CD4-positive, alpha-beta T cell treated with Interleukin-17A for 4 hours (primary cell): ENCODE data around the gene NAPSA.
"Not testable (repeated sequence)": the region's sequence is repeated elsewhere in the genome, so short reads cannot be mapped to it uniquely, and the experiment has no call there.

Experiments used
- DNase-seq: peaks from one replicate; pipeline ENCODE4 v3.0.0-alpha.2; 2020; ENCODE audit warnings: mixed read lengths

Gene NAPSA

DNA sequence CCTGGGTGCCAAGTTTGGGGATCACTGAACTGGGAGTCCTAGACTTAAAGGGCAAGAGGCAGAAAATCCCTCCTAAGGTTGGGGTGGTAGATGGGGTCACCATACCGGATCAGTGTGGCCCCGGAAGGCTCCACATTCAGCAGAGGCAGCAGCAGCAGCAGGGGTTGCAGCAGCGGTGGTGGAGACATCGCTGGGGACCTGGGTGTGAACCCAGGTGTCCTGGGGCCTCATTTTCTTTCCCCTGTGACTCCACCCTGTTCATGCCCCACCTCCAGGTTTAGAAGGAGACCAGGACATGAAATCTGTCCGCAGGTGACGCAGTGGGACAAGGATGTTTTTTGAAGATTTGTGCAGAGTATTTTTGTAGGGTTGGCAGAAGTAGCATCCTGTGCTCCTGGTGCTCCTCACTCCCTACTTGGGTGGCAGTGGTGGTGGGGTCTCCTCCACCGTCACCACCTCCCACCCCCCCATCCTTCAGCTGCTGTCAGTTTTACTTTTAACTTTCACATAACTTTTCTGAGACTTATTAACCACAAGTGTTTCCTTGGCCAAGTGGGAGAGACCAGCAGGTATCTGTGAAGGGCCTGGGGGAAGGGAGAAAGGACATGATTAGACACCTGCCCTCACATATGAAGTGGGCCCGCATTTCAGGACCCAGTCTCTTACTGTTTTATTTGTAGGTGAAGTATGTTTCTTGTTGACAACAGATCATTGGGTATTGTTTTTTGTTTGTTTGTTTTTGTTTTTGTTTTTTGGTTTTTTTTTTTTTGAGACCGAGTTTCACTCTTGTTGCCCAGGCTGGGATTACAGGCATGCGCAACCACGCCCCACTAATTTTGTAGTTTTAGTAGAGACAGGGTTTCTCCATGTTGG lies at the start of gene NAPSA:
TSS of gene NAPSA (minus strand) at position 206 of the 873 bp plus-strand sequence. CDS start at position 188, 18 bp downstream.
- DNase-seq, result no peak

DNA sequence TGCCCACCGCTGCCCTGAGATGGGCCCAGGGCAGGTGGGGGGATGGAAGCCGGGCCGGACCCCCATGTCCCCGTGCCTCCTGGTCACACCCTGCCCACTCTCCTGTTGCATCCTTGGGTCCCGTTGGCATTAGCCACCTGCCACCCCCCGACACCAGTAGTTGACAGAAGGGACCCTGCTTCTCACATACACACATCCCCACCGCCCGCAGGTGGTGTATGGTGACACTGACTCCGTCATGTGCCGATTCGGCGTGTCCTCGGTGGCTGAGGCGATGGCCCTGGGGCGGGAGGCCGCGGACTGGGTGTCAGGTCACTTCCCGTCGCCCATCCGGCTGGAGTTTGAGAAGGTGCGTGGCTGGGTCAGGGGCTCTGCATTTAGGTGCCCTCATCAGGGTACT lies 48.1 kb upstream of the NAPSA start:
- no peak for DNase-seq

DNA sequence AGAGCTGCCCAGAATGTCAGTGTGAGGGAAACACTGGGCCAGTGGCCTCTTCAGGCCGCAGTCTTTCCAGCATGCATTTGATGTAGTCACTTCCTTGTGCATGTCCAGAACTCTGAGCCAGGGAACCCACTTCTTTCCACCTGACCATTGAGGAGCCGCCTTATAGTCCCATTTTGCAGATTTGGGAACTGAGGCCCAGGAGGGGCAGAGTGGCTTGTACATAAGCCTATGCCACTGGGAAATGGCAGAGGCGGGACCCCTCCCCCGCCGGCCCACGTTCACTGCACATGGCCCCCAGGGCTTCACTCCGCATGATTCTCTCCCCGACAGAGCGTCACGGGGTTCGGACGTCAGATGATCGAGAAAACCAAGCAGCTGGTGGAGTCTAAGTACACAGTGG lies 47.7 kb upstream of the NAPSA start:
- no peak for DNase-seq

DNA sequence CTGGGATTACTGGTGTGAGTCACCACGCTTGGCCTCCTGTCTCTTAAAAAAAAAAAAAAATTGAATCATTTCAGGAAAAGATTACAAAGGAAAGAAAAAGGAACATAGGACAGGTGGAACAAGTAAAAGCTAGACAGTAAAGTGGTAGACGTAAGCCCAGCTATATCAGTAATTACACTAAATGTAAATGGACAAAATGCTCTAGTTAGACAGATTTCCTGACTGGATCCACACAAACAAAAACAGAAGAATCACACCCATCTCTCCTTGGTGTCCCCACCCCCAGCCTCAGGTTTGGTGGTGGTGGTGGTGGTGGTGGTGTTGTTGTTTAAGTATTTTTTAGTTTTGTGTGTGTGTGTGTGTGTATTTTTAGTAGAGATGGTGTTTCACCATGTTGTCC lies 47.0 kb upstream of the NAPSA start:
- no peak for DNase-seq

DNA sequence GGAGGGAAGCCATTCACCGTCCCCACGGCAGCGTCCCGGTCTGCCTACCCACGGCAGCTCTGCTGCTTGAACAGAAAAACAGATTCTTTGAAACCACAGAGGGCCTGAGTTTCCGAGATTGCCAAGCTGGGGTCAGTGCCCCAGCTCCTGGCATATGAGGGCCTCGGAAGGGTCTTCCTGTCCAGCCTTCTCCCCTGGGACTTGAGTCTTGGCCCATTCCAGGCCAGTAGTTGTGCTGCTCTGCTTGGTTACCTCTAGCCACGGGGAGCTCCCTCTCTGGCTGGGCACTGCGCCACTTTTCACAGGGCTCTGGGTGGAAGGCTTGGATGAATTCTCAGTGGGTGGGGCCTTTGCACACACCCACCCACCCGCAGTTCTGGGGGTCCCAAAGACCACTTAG lies 44.7 kb upstream of the NAPSA start:
- no peak for DNase-seq

DNA sequence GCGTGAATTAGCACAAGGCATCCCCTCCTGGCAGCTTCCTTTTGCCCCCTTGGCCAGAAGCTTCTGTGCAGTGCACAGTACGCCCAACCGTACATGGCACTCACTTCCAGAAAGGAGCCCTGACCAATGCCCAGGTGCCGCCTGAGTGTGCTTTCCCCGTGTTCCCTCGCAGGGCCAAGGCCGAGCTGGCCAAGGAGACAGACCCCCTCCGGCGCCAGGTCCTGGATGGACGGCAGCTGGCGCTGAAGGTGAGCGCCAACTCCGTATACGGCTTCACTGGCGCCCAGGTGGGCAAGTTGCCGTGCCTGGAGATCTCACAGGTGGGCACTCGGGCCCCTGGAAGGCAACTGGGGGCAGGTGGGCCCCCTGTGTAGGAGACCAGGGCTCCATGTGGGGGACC lies 43.9 kb upstream of the NAPSA start:
- DNase-seq, result no peak

DNA sequence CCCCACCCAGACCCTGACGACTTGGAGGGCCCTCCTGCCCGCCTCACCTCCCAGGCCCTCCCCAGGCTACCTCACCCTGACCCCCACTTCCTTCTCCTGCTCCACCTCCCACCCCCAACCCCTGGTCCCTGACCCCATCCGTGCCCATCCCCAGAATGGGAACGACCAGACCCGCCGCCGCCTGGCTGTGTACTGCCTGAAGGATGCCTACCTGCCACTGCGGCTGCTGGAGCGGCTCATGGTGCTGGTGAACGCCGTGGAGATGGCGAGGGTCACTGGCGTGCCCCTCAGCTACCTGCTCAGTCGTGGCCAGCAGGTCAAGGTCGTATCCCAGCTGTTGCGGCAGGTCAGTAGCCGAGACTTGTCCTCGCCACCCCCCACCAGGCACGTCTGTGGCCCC lies 41.4 kb upstream of the NAPSA start:
- DNase-seq, result no peak

DNA sequence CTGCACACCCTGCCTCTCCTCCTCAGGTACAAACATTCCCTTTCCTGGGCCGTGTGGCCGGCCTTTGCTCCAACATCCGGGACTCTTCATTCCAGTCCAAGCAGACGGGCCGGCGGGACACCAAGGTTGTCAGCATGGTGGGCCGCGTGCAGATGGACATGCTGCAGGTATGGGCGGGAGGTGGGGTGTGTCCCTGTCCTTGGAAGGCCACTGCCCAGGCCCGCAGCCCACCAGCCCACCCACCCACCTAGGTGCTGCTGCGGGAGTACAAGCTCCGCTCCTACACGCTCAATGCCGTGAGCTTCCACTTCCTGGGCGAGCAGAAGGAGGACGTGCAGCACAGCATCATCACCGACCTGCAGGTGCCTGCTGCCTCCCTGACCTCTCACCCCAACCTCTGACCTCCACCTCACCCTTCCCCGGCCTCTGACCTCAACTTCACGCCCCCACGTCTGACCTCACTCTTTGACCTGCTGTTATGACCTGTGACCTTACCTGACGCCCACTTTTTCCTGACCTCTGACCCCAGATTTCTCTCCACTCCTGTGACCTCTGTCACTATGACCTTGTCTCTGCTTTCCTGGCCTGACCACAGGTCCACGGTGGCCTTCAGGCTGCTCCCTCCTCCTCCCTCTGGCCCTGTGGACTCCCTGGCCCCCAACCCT lies 40.8 kb upstream of the NAPSA start:
- DNase-seq, result no peak

DNA sequence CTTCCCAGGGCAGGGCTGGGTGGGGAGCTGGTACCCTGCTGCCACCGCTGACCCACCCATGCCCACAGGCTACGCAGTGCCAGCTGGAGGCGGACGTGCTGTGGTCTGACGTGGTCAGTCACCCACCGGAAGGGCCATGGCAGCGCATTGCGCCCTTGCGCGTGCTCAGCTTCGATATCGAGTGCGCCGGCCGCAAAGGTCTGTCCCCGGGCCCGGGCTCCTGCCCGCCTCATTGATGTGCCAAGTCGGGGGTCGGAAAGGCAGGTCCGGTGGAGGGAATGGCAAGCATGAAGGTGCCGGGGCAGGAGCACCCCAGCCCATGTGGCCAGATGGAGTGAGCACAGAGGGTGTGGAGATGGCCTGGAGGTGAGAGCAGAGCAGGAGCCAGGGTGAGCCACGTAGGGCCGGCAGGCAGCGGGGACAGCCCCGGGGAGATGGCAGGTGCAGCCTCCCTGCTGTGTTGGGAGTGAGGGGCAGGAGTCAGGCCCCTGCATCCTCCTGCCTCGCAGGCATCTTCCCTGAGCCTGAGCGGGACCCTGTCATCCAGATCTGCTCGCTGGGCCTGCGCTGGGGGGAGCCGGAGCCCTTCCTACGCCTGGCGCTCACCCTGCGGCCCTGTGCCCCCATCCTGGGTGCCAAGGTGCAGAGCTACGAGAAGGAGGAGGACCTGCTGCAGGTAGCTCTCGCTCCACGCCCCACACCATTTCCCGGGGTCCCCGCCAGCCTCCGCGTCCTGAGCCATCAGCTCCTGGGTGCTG lies 37.3 kb upstream of the NAPSA start:
- no peak for DNase-seq

DNA sequence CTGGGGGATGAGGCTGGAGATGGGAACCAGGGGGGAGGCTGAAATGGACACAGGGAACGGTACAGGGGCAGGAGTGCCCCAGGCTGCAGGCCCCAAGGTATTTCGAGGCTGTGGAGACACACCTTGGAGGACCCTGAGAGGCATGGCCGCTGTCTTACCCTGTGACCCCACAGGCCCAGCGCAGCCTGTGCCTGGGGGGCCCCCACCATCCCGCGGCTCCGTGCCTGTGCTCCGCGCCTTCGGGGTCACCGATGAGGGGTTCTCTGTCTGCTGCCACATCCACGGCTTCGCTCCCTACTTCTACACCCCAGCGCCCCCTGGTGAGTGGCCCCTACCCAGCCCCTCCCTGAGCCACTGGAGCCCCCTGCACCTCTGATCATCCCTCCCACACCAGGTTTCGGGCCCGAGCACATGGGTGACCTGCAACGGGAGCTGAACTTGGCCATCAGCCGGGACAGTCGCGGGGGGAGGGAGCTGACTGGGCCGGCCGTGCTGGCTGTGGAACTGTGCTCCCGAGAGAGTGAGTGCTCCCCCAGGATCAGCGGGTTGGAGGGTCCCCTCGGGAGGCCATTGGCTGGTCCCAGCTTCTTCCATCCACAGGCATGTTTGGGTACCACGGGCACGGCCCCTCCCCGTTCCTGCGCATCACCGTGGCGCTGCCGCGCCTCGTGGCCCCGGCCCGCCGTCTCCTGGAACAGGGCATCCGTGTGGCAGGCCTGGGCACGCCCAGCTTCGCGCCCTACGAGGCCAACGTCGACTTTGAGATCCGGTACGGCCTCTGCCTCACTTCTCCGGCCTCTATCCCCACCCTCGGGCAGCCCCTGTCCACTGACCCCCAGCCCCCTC lies 36.4 kb upstream of the NAPSA start:
- DNase-seq, result peak; percentile 21

DNA sequence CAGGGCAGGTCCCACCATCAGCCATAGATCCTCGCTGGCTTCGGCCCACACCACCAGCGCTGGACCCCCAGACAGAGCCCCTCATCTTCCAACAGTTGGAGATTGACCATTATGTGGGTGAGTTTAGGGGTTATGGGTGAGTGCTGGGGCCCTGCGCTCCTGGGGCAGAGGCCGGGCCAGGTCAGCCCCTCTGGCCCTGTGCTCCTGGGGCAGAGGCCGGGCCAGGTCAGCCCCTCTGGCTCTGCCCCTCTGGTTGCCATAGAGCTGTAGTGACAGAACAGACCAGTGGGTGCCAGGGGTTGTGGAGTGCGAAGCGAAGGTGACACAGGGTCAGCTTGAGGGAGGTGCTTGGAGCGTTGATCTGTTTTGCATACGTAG lies 33.9 kb upstream of the NAPSA start:
- no peak for DNase-seq

DNA sequence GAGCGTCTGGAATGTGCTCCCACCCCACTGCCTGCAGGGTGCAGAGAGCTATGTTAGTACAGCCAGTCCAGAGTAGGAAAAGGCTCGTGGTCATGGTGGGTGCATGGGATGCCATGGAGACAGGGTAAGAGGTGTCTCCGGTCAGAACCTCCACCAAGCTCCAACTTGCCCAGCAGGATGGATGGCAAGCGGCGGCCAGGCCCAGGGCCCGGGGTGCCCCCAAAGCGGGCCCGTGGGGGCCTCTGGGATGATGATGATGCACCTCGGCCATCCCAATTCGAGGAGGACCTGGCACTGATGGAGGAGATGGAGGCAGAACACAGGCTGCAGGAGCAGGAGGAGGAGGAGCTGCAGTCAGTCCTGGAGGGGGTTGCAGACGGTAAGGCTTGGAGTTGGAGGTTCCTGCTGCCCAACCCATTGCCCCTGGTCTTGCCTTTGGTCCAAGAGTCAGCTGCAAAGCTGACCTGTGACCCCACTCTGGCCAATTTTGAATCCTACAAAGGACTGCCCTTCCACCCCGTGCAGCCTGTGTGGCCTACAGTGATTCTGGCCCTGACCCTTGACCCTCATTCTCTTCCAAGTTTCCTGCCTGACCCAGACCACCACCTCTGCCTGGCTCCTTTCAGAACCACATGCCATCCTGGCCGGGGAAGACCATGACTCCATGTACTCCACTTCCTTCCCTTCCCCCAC lies 33.4 kb upstream of the NAPSA start:
- DNase-seq, result no peak

DNA sequence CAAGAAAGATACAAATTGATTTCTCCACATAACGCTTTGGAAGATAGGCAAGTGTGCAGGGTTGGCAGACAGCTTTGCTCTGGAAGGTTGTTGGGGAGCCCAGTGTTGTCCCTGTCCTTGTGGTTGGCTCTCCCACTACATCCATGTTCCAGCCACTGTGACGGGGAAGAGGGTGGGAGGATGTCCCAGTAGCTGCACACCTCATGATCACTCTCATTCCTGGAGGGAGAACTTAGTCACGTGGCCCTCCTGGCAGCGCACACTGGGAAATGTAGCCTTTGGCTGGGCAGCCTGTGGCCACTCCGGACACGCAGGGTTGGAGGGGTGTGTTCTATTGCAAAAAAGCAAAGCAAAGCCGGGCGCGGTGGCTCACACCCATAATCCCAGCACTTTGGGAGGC lies 28.6 kb upstream of the NAPSA start:
- DNase-seq, result no peak

DNA sequence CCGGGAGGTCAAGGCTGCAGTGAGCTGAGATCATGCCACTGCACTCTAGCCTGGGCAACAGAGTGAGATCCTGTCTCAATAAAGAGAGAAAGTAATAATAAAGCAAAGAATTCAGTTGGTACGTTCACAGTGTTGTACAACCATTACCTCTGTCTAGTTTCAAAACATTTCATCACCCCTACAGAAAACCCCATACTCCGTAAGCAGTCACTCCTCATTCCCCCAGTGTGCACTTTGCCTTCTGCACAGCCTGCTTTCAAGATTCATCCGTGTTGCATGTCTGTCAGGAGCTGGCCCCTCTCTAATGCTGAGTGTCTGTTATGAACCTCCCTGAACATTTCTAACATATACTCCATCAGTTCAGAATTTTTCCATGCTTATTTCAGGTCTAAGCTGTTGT lies 28.1 kb upstream of the NAPSA start:
- no peak for DNase-seq

DNA sequence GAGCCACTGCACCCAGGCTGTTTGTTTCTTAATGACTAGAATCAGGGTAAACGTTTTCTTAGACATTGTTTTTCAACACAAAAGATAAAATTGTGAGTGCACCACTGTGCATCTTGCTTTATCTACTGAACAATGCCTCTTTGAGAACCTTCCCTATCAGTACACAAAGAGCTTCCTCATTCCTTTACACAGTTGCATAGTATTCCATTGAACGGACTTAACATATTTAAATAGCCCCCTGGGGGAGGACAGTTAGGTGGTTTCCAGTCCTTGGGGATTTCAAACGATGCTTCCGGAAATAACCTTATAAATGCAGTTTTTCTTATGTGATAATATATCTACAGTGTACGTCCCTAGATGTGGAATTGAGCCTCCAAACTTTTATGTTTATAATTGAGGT lies 27.3 kb upstream of the NAPSA start:
- DNase-seq, result no peak

DNA sequence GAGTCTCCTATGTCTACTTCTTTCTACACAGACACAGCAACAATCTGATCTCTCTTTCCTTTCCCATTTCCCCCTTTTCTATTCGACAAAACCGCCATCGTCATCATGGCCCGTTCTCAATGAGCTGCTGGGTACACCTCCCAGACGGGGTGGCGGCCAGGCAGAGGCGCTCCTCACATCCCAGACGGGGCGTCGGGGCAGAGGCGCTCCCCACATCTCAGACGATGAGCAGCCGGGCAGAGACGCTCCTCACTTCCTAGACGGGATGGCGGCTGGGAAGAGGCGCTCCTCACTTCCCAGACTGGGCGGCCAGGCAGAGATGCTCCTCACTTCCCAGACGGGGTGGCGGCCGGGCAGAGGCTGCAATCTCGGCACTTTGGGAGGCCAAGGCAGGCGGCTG lies 25.5 kb upstream of the NAPSA start:
- not testable (repeated sequence) for DNase-seq

DNA sequence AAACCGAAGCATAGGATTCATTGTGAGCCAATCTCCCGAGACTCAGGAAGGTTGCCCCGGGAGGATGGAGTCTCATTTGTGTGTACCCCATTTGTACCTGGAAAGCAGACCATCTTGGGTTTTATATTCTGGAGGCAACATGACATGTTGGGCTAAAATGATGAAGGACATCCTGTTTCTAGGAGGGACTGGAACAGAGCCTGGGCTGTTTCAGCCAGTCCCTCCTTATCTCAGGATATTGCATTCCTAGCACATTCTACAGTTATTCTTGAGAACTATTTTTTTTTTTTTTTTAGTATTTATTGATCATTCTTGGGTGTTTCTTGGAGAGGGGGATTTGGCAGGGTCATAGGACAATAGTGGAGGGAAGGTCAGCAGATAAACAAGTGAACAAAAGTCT lies 24.9 kb upstream of the NAPSA start:
- DNase-seq, result not testable (repeated sequence)

DNA sequence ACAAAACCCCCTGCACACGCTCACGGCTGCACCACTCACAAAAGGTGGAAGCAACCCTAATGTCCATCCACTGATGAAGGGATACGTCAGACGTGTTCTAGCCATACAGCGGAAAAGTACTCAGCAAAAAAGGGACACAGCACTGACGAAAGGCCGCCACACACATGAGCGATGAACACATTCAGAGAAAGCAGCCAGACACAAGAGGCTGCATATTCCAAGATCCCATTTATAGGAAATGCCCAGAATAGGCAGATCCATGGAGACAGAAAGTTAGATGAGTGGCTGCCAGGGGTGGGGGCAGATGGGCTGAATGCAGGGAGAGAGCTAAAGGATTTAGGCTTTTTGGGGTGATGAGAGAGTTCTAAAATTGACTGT lies 22.4 kb upstream of the NAPSA start:
- DNase-seq, result no peak

DNA sequence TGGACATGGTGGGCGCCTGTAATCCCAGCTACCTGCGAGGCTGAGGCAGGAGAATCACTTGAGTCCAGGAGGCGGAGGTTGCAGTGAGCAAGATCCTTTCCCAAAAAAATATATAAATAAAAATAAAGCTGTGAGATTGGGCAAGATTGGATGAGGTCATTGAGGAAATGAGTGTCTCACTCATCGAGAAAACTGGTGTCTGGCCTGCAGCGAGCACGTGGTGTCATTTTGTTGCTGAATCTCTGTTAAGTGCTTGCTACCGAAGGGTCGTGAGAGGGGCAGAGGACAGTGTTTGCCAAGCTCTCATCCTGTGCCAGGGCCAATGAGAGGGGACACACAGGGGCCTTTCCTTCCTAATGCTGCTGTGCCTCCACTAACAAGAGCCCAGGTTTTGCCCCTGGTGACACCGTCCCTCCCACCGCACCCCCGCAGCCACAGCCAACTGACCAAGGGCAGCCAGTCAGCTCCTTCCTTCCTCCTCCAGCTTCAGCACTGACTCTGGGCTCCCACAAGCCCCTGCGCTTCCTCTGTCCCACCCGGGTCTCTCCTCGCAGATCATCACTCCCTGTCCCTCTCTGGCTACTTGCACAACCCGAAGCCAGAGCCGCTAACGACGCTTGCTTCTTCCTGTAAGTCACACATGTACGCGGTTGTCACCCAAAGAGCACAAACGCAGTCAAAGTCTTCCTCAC lies 21.9 kb upstream of the NAPSA start:
- no peak for DNase-seq

DNA sequence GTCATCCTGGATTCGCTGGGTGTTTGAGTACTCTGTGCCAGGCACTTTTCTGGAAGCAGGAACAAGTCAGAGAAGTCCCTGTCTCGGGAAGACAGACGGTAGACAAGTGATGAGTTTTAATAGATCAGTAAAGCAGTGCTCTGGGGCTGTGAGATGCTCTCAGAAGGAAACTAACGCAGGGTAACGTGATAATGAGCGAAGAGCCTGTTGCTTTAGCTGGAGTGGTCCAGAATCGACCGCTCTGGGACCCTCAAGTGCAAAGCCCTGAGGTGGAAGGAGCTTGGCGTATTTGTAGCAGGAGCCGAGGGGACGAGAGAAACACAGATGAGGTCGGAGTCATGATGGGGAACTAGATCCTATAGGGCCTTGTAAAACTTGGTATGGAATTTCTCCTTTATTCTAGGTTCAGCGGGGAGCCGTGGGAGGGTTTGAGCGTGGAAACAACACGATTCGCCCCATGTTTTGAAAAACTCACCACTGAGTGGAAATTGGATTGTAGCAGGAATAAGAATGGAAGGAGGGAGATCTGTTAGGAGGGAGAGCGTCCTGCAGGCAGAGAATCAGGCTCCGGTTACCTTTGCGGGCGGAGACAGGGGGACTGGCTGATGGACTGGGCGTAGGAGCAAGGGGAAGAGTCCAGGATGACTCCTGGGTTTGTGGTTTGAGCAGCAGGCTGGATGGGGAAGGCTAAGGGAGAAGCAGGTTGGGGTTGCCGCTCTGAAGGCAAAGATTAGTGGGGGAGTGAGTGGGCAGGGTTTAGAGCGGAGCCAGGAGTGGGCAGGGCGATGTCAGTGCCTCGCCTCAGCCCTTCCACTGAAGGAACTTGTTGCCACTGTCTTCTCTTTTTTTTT lies 19.5 kb upstream of the NAPSA start:
- DNase-seq, result no peak
